H1 (cell line): ENCODE results near the gene PCTP. TPM values are rescaled to one million over a fixed set of nuclear protein-coding genes. Genes with fewer than 3 reads are reported as not detected.

Source experiments
- CTCF ChIA-PET: fragments of 300-600 bp; sonication (Branson Sonifier 250); formaldehyde crosslinking; loops from one replicate; lab custom pipeline; 2021; ENCODE audit not compliant: partially characterized antibody; lab: Charles Lee
- POLR2A ChIA-PET: fragments of 300-600 bp; sonication (Branson Sonifier 250); formaldehyde crosslinking; loops from one replicate; lab custom pipeline; 2021; ENCODE audit warnings: inconsistent platforms; ENCODE audit not compliant: partially characterized antibody; lab: Charles Lee
- DNase-seq, 2 experiments: peaks; one replicate each; pipeline versions ENCODE4 v3.0.0 to v3.0.0-alpha.2; 2010 to 2022; ENCODE audit warnings: low spot score in 2 of 2, low read depth in 1 of 2, mixed read lengths in 1 of 2
- FAIRE-seq: peaks from 2 replicates; lab custom pipeline; 2011; peaks lifted over from hg19 to GRCh38; lab: Jason Lieb, UNC
- H2AFZ ChIP-seq: 2 replicates; pipeline ENCODE4 v1.8.1; 2012; ENCODE audit warnings: low read length, inconsistent platforms
- H2AK5ac ChIP-seq: 2 replicates; pipeline ENCODE4 v1.6.1; 2013; ENCODE audit warnings: low read depth, low read length
- H2BK120ac ChIP-seq: replicated peaks from 2 replicates; pipeline ENCODE3; 2013; ENCODE audit warnings: low read depth, low read length, inconsistent platforms
- H2BK12ac ChIP-seq: 2 replicates; pipeline ENCODE4 v1.6.1; 2013; ENCODE audit warnings: low read depth, low read length
- H2BK15ac ChIP-seq: 2 replicates; pipeline ENCODE4 v1.6.1; 2013; ENCODE audit warnings: low read length
- H2BK20ac ChIP-seq: 2 replicates; pipeline ENCODE4 v1.6.1; 2013; ENCODE audit warnings: low read length
- H2BK5ac ChIP-seq: 2 replicates; pipeline ENCODE4 v1.6.1; 2013; ENCODE audit warnings: low read depth, low read length
- H3K14ac ChIP-seq: 2 replicates; pipeline ENCODE4 v1.6.1; 2013; ENCODE audit warnings: inconsistent platforms; ENCODE audit not compliant: insufficient read length
- H3K18ac ChIP-seq: 2 replicates; pipeline ENCODE4 v1.6.1; 2013; ENCODE audit warnings: low read length; ENCODE audit errors: extremely low read depth
- H3K23ac ChIP-seq: 2 replicates; pipeline ENCODE4 v1.6.1; 2013; ENCODE audit warnings: inconsistent platforms; ENCODE audit not compliant: insufficient read length
- H3K23me2 ChIP-seq: 2 replicates; pipeline ENCODE4 v1.6.1; 2013; ENCODE audit warnings: low read depth, low read length
- H3K27ac ChIP-seq: 2 replicates; pipeline ENCODE4 v1.6.1; 2011; ENCODE audit warnings: low read depth, low read length, inconsistent platforms
- H3K27me3 ChIP-seq, 4 experiments: replicated peaks in 1 of 4; 1 replicate in 1 of 4; 2 replicates in 3 of 4; pipeline versions ENCODE4 v1.6.1 to v1.8.1; 2011 to 2013; ENCODE audit warnings: low read length in 3 of 4, mild to moderate bottlenecking in 3 of 4, inconsistent platforms in 2 of 4, mixed read lengths in 2 of 4, moderate library complexity in 1 of 4; ENCODE audit not compliant: control insufficient read depth in 3 of 4, insufficient read depth in 3 of 4; ENCODE audit errors: extremely low read depth in 1 of 4
- H3K36me3 ChIP-seq, 4 experiments: 2 replicates each; pipeline versions ENCODE4 v1.6.1 to v1.8.1; 2011 to 2013; ENCODE audit warnings: mild to moderate bottlenecking in 4 of 4, low read length in 3 of 4, moderate library complexity in 2 of 4, control low read depth in 1 of 4, inconsistent platforms in 1 of 4; ENCODE audit not compliant: insufficient read depth in 4 of 4, control insufficient read depth in 2 of 4
- H3K4ac ChIP-seq: replicated peaks from 2 replicates; pipeline ENCODE3; 2013; ENCODE audit warnings: low read length, low read depth, mixed read lengths, inconsistent platforms; ENCODE audit not compliant: insufficient read length
- H3K4me1 ChIP-seq, 4 experiments: replicated peaks in 1 of 4; 1 replicate in 1 of 4; 2 replicates in 3 of 4; pipeline versions ENCODE4 v1.6.1 to v1.8.1; 2011 to 2013; ENCODE audit warnings: low read length in 3 of 4, inconsistent platforms in 2 of 4, mixed read lengths in 1 of 4; ENCODE audit not compliant: insufficient read depth in 4 of 4, control insufficient read depth in 3 of 4
- H3K4me2 ChIP-seq, 2 experiments: 2 replicates each; pipeline versions ENCODE4 v1.6.1 to v1.8.1; 2011 to 2013; ENCODE audit warnings: low read depth in 2 of 2, low read length in 2 of 2, control low read depth in 1 of 2, inconsistent platforms in 1 of 2, mild to moderate bottlenecking in 1 of 2; ENCODE audit not compliant: insufficient read depth in 1 of 2
- H3K4me3 ChIP-seq, 4 experiments: fragments of 200-600, 300-600 bp in 1 of 4; sonication (generic), shearing (Covaris generic), sonication (Bioruptor Twin) in 1 of 4; 2 replicates each; pipeline versions ENCODE4 v1.5.1 to v1.8.1; 2011 to 2016; ENCODE audit warnings: low read length in 4 of 4, low read depth in 3 of 4, control low read depth in 2 of 4, inconsistent platforms in 2 of 4, mild to moderate bottlenecking in 2 of 4, mixed read lengths in 1 of 4, moderate library complexity in 1 of 4; ENCODE audit not compliant: insufficient read depth in 2 of 4; ENCODE audit errors: extremely low read depth in 1 of 4
- H3K56ac ChIP-seq: replicated peaks from 2 replicates; pipeline ENCODE3; 2013; ENCODE audit warnings: low read depth, mild to moderate bottlenecking, mixed read lengths, low read length, inconsistent platforms; ENCODE audit not compliant: insufficient read length
- H3K79me1 ChIP-seq: 2 replicates; pipeline ENCODE4 v1.6.1; 2013; ENCODE audit warnings: low read depth, low read length, control low read depth
- H3K79me2 ChIP-seq, 2 experiments: 2 replicates each; pipeline versions ENCODE4 v1.6.1 to v1.8.1; 2012 to 2013; ENCODE audit warnings: low read length in 2 of 2, mild to moderate bottlenecking in 2 of 2, inconsistent platforms in 1 of 2; ENCODE audit not compliant: insufficient read depth in 2 of 2, control insufficient read depth in 1 of 2
- H3K9ac ChIP-seq, 4 experiments: replicated peaks in 1 of 4; 1 replicate in 1 of 4; 2 replicates in 3 of 4; pipeline versions ENCODE4 v1.6.1 to v1.8.1; 2011 to 2013; ENCODE audit warnings: low read depth in 3 of 4, low read length in 3 of 4, control low read depth in 2 of 4, mild to moderate bottlenecking in 2 of 4, moderate library complexity in 2 of 4, inconsistent platforms in 1 of 4; ENCODE audit errors: extremely low read depth in 1 of 4
- H3K9me3 ChIP-seq, 2 experiments: 2 replicates each; pipeline versions ENCODE4 v1.6.1 to v1.8.1; 2012 to 2013; ENCODE audit warnings: mild to moderate bottlenecking in 2 of 2, moderate library complexity in 2 of 2, control low read depth in 1 of 2, inconsistent platforms in 1 of 2, low read depth in 1 of 2, low read length in 1 of 2, mixed read lengths in 1 of 2; ENCODE audit not compliant: insufficient read depth in 2 of 2
- H4K20me1 ChIP-seq, 2 experiments: replicated peaks in 1 of 2; 2 replicates each; pipeline versions ENCODE3 to v1.8.1; 2011 to 2013; ENCODE audit warnings: inconsistent platforms in 2 of 2, low read length in 2 of 2, mild to moderate bottlenecking in 1 of 2; ENCODE audit not compliant: insufficient read depth in 2 of 2, control insufficient read depth in 1 of 2
- H4K5ac ChIP-seq: 2 replicates; pipeline ENCODE4 v1.6.1; 2013; ENCODE audit warnings: low read length, low read depth, mixed read lengths, inconsistent platforms; ENCODE audit not compliant: insufficient read length
- H4K8ac ChIP-seq: 2 replicates; pipeline ENCODE4 v1.8.0; 2013; ENCODE audit warnings: mild to moderate bottlenecking, moderate library complexity, low read length, inconsistent platforms; ENCODE audit not compliant: insufficient read depth; ENCODE audit errors: extremely low read depth
- H4K91ac ChIP-seq: replicated peaks from 2 replicates; pipeline ENCODE3; 2013; ENCODE audit warnings: low read length, mixed read lengths, inconsistent platforms; ENCODE audit not compliant: insufficient read length
- ATF3 ChIP-seq: IDR thresholded peaks from 2 replicates; pipeline ENCODE4 v1.6.1; 2011; ENCODE audit warnings: low read depth, mild to moderate bottlenecking, low read length; ENCODE audit not compliant: insufficient read depth
- CBX5 ChIP-seq: fragments of 300-800, 300-1000 bp; sonication (generic); IDR thresholded peaks from 2 replicates; pipeline ENCODE4 v1.7.1; 2016; ENCODE audit warnings: antibody characterized with exemption, low read length, low read depth
- CEBPB ChIP-seq: IDR thresholded peaks from 2 replicates; pipeline ENCODE4 v1.6.1; 2012; ENCODE audit warnings: low read depth, low read length
- EGR1 ChIP-seq: IDR thresholded peaks from 2 replicates; pipeline ENCODE4 v1.6.1; 2011; ENCODE audit warnings: low read depth, low read length, borderline replicate concordance
- GTF2F1 ChIP-seq: IDR thresholded peaks from 2 replicates; pipeline ENCODE4 v1.6.1; 2012; ENCODE audit warnings: low read depth, low read length, improper control_type of control experiment, borderline replicate concordance
- KDM1A ChIP-seq: fragments of 200-600, 300-600 bp; sonication (generic); IDR thresholded peaks from 2 replicates; pipeline ENCODE4 v1.7.1; 2016; ENCODE audit warnings: mild to moderate bottlenecking, low read length, borderline replicate concordance
- SIX5 ChIP-seq: IDR thresholded peaks from 2 replicates; pipeline ENCODE4 v1.6.1; 2011; ENCODE audit warnings: mild to moderate bottlenecking, low read depth, low read length
- SP2 ChIP-seq: IDR thresholded peaks from 2 replicates; pipeline ENCODE4 v1.6.1; 2012; ENCODE audit warnings: mild to moderate bottlenecking, low read length, inconsistent platforms
- TAF7 ChIP-seq: optimal IDR thresholded peaks from 2 replicates; pipeline ENCODE3; 2011; ENCODE audit warnings: low read depth, mild to moderate bottlenecking, inconsistent platforms, low read length, moderate library complexity, borderline replicate concordance
- TCF12 ChIP-seq: IDR thresholded peaks from 2 replicates; pipeline ENCODE4 v1.6.1; 2011; ENCODE audit warnings: low read depth, mild to moderate bottlenecking, low read length
- USF2 ChIP-seq: IDR thresholded peaks from 2 replicates; pipeline ENCODE4 v1.6.1; 2011; ENCODE audit warnings: low read length, improper control_type of control experiment
- WGBS, 2 experiments: shearing (Covaris generic) in 1 of 2; methylation state at CpG; one replicate each; pipeline versions ENCODE4 v1.1.6 to v1.1.7; 2013 to 2015; ENCODE audit warnings: low lambda C conversion rate in 2 of 2, mixed read lengths in 2 of 2, inconsistent platforms in 1 of 2, low coverage in 1 of 2, missing lambda C conversion rate in 1 of 2; ENCODE audit not compliant: insufficient replicate concordance in 2 of 2, insufficient coverage in 1 of 2, insufficient read length in 1 of 2; ENCODE audit errors: extremely low coverage in 1 of 2, missing lambda C conversion rate in 1 of 2; 5-methylcytosine and 5-hydroxymethylcytosine counted together
- polyA plus RNA-seq, 7 experiments: library from polyadenylated mRNA; depleted of rRNA in 3 of 7; stranded (reverse) in 5 of 7; unstranded in 2 of 7; fragments of >200 nt in 5 of 7; fragments of 200-250 nt in 2 of 7; gene quantifications; 1 replicate in 5 of 7; 2 replicates in 1 of 7; 4 replicates in 1 of 7; pipeline versions ENCODE4 v1.2.1 to v1.2.3, GENCODE V29; 2011 to 2013; ENCODE audit warnings: missing spikeins in 2 of 7, mixed read lengths in 2 of 7
- total RNA-seq: library from RNA; stranded (reverse); fragmentation: NEBNext Ultra II Directional; extraction: Animal tissue kit (Norgen Biotek cat#: 25700); gene quantifications from 2 replicates; pipeline ENCODE4 v1.2.1, GENCODE V29; 2021

The PCTP gene
- total and polyA plus RNA-seq, 2 of the 8 experiments (the other 6 are each of a cell fraction or from before 2014, with no cell fraction given), result 14.1 to 14.6 TPM

GRCh38 chr17:55814377-55814776 is 63.5 kb downstream of the PCTP start:
- Histone ChIP-seq H3K4me2 (no peak overlapping the region), H3K4me3 (no peak overlapping the region), H3K27me3 (no peaks in the 10 kb centered on the region), H2BK20ac (no peak overlapping the region), H2AFZ (no peak overlapping the region), H3K23ac (no peak overlapping the region), H2BK12ac (no peak overlapping the region), H4K8ac (no peak overlapping the region), H3K9me3 (no peaks in the 10 kb centered on the region), H2BK5ac (no peak overlapping the region), H2AK5ac (no peak overlapping the region), H2BK15ac (no peak overlapping the region), H3K14ac (no peak overlapping the region), H3K56ac (no peak overlapping the region), H3K27ac (no peak overlapping the region), H3K79me1 (no peaks in the 10 kb centered on the region), H3K9ac (no peak overlapping the region), H3K23me2 (no peaks in the 10 kb centered on the region), H4K5ac (no peak overlapping the region), H3K36me3 (no peaks in the 10 kb centered on the region), H2BK120ac (no peak overlapping the region), H3K79me2 (no peaks in the 10 kb centered on the region), H3K4ac (no peak overlapping the region), H3K4me1 (no peaks in the 10 kb centered on the region), H4K20me1 (no peaks in the 10 kb centered on the region), H4K91ac (no peak overlapping the region), H3K18ac (no peak overlapping the region)
- ChIA-PET POLR2A (no interaction called here), CTCF (interaction anchor here (1.1 to 1.3 kb wide), 2 partner anchors 39 to 288 kb away, joined by 3 to 5 read pairs; no protein-coding TSS in a partner anchor)
- TF ChIP-seq EGR1 (no peak), TAF7 (no peak), TCF12 (no peak), CEBPB (no peak), CBX5 (no peak), USF2 (no peak), SP2 (no peak), GTF2F1 (no peak), ATF3 (no peak), SIX5 (no peak), KDM1A (no peak)
- no peak for DNase-seq
- WGBS, 2 experiments, result 87% methylated on average over 6 of the region's 6 CpGs; no CpG with 5 or more reads in 1 of the 2 experiments
- no peak for FAIRE-seq
